ENCODE data around the gene MGAT4C.
"Not testable (repeated sequence)": the region's sequence is repeated elsewhere in the genome, so short reads cannot be mapped to it uniquely, and the experiment has no call there.

MGAT4C gene

GRCh38 chr12:86186449-86186848 lies 69.7 kb downstream of the MGAT4C start:
- peaks cover 5% of the 10 kb centered on the region for H3K9me3 Mint-ChIP-seq
- H3K27ac Mint-ChIP-seq, result no peak overlapping the region
- H3K36me3 Mint-ChIP-seq, result no peaks in the 10 kb centered on the region
- H3K4me1 Mint-ChIP-seq, result no peaks in the 10 kb centered on the region
- ATAC-seq, result no peak
- no peak overlapping the region for H3K4me3 Mint-ChIP-seq
- no peaks in the 10 kb centered on the region for H3K27me3 Mint-ChIP-seq

GRCh38 chr12:86179855-86180254 lies 76.3 kb downstream of the MGAT4C start:
- Mint-ChIP-seq H3K36me3 (no peaks in the 10 kb centered on the region), H3K4me3 (no peak overlapping the region), H3K9me3 (peaks cover 6% of the 10 kb centered on the region), H3K4me1 (no peaks in the 10 kb centered on the region), H3K27me3 (no peaks in the 10 kb centered on the region), H3K27ac (no peak overlapping the region)
- no peak for ATAC-seq

- Mint-ChIP-seq H3K27ac (no peak overlapping the region), H3K4me1 (no peaks in the 10 kb centered on the region), H3K9me3 (peaks cover 3% of the 10 kb centered on the region), H3K4me3 (no peak overlapping the region), H3K36me3 (no peaks in the 10 kb centered on the region), H3K27me3 (no peaks in the 10 kb centered on the region)
- no peak for ATAC-seq
These were observed 82.0 kb downstream of the MGAT4C start for GRCh38 chr12:86174188-86174587.

- Mint-ChIP-seq H3K9me3 (peaks cover 3% of the 10 kb centered on the region), H3K27me3 (no peaks in the 10 kb centered on the region), H3K4me3 (no peak overlapping the region), H3K4me1 (no peaks in the 10 kb centered on the region), H3K36me3 (no peaks in the 10 kb centered on the region), H3K27ac (no peak overlapping the region)
- ATAC-seq, result no peak
These were observed 83.2 kb downstream of the MGAT4C start for GRCh38 chr12:86172913-86173443.

GRCh38 chr12:86170051-86170450 lies 86.1 kb downstream of the MGAT4C start:
- Mint-ChIP-seq H3K9me3 (no peaks in the 10 kb centered on the region), H3K4me3 (no peak overlapping the region), H3K27ac (no peak overlapping the region), H3K36me3 (no peaks in the 10 kb centered on the region), H3K4me1 (no peaks in the 10 kb centered on the region), H3K27me3 (no peaks in the 10 kb centered on the region)
- ATAC-seq, result no peak

- no peaks in the 10 kb centered on the region for H3K9me3 Mint-ChIP-seq
- H3K4me1 Mint-ChIP-seq, result no peaks in the 10 kb centered on the region
- no peaks in the 10 kb centered on the region for H3K27me3 Mint-ChIP-seq
- H3K4me3 Mint-ChIP-seq, result no peak overlapping the region
- H3K27ac Mint-ChIP-seq, result no peak overlapping the region
- no peaks in the 10 kb centered on the region for H3K36me3 Mint-ChIP-seq
- ATAC-seq, result no peak
These were observed 97.2 kb downstream of the MGAT4C start for GRCh38 chr12:86158956-86159355.

- Mint-ChIP-seq H3K4me1 (no peaks in the 10 kb centered on the region), H3K27me3 (no peaks in the 10 kb centered on the region), H3K4me3 (no peak overlapping the region), H3K27ac (no peak overlapping the region), H3K36me3 (no peaks in the 10 kb centered on the region), H3K9me3 (no peaks in the 10 kb centered on the region)
- ATAC-seq, result no peak
These were observed 101.6 kb downstream of the MGAT4C start for GRCh38 chr12:86154620-86155019.

GRCh38 chr12:86148612-86149011 lies 107.6 kb downstream of the MGAT4C start:
- H3K9me3 Mint-ChIP-seq, result no peaks in the 10 kb centered on the region
- H3K36me3 Mint-ChIP-seq, result no peaks in the 10 kb centered on the region
- no peaks in the 10 kb centered on the region for H3K27me3 Mint-ChIP-seq
- no peak overlapping the region for H3K4me3 Mint-ChIP-seq
- no peak for ATAC-seq
- H3K27ac Mint-ChIP-seq, result no peak overlapping the region
- no peaks in the 10 kb centered on the region for H3K4me1 Mint-ChIP-seq

GRCh38 chr12:86148071-86148470 lies 108.1 kb downstream of the MGAT4C start:
- Mint-ChIP-seq H3K9me3 (no peaks in the 10 kb centered on the region), H3K27me3 (no peaks in the 10 kb centered on the region), H3K36me3 (no peaks in the 10 kb centered on the region), H3K27ac (no peak overlapping the region), H3K4me3 (no peak overlapping the region), H3K4me1 (no peaks in the 10 kb centered on the region)
- no peak for ATAC-seq

- Mint-ChIP-seq H3K4me3 (no peak overlapping the region), H3K27ac (no peak overlapping the region), H3K9me3 (no peaks in the 10 kb centered on the region), H3K4me1 (no peaks in the 10 kb centered on the region), H3K27me3 (no peaks in the 10 kb centered on the region), H3K36me3 (no peaks in the 10 kb centered on the region)
- no peak for ATAC-seq
These were observed 111.0 kb downstream of the MGAT4C start for GRCh38 chr12:86145156-86145555.

GRCh38 chr12:86143162-86143561 lies 113.0 kb downstream of the MGAT4C start:
- Mint-ChIP-seq H3K4me1 (no peaks in the 10 kb centered on the region), H3K27me3 (no peaks in the 10 kb centered on the region), H3K36me3 (no peaks in the 10 kb centered on the region), H3K4me3 (no peak overlapping the region), H3K9me3 (peaks cover under 1% of the 10 kb centered on the region), H3K27ac (no peak overlapping the region)
- no peak for ATAC-seq

- no peak for ATAC-seq
- Mint-ChIP-seq H3K36me3 (no peaks in the 10 kb centered on the region), H3K27me3 (no peaks in the 10 kb centered on the region), H3K4me1 (no peaks in the 10 kb centered on the region), H3K9me3 (peaks cover 3% of the 10 kb centered on the region), H3K27ac (no peak overlapping the region), H3K4me3 (no peak overlapping the region)
These were observed 116.5 kb downstream of the MGAT4C start for GRCh38 chr12:86139671-86140070.

- no peaks in the 10 kb centered on the region for H3K36me3 Mint-ChIP-seq
- no peak overlapping the region for H3K4me3 Mint-ChIP-seq
- no peak overlapping the region for H3K27ac Mint-ChIP-seq
These were observed 117.4 kb downstream of the MGAT4C start for GRCh38 chr12:86138770-86139169.

GRCh38 chr12:86137936-86138335 lies 118.3 kb downstream of the MGAT4C start:
- no peaks in the 10 kb centered on the region for H3K36me3 Mint-ChIP-seq
- no peaks in the 10 kb centered on the region for H3K4me1 Mint-ChIP-seq
- H3K27me3 Mint-ChIP-seq, result no peaks in the 10 kb centered on the region
- no peak overlapping the region for H3K4me3 Mint-ChIP-seq
- no peak overlapping the region for H3K27ac Mint-ChIP-seq
- peaks cover 3% of the 10 kb centered on the region for H3K9me3 Mint-ChIP-seq
- ATAC-seq, result no peak

More at GRCh38 chr12:86138770-86139169, 117.4 kb downstream of the MGAT4C start:
- ATAC-seq, result no peak
- no peaks in the 10 kb centered on the region for H3K4me1 Mint-ChIP-seq
- H3K27me3 Mint-ChIP-seq, result no peaks in the 10 kb centered on the region
- peaks cover 3% of the 10 kb centered on the region for H3K9me3 Mint-ChIP-seq

GRCh38 chr12:86134561-86134960 lies 121.6 kb downstream of the MGAT4C start:
- ATAC-seq, result no peak
- Mint-ChIP-seq H3K9me3 (peaks cover 3% of the 10 kb centered on the region), H3K36me3 (no peaks in the 10 kb centered on the region), H3K4me3 (no peak overlapping the region), H3K27me3 (no peaks in the 10 kb centered on the region), H3K4me1 (no peaks in the 10 kb centered on the region), H3K27ac (no peak overlapping the region)

- not testable (repeated sequence) for H3K27me3 Mint-ChIP-seq, H3K27ac Mint-ChIP-seq, H3K36me3 Mint-ChIP-seq, H3K9me3 Mint-ChIP-seq, H3K4me3 Mint-ChIP-seq, H3K4me1 Mint-ChIP-seq
- peak; percentile 31 for ATAC-seq
These were observed 129.3 kb downstream of the MGAT4C start for GRCh38 chr12:86126900-86127299.
